Adipose tissue (tissue), 3 donors: ENCODE results near the gene FAXDC2. TPM values are rescaled to one million over a fixed set of nuclear protein-coding genes. Genes with fewer than 3 reads are reported as not detected.
"Not testable (repeated sequence)": the region's sequence is repeated elsewhere in the genome, so short reads cannot be mapped to it uniquely, and the experiment has no call there.

Source experiments
- H3K27ac ChIP-seq: one replicate; pipeline ENCODE4 v1.5.1; 2013; ENCODE audit warnings: low read depth, low read length
- WGBS, 3 donors: extraction: QIAGEN DNeasy Blood & Tissue Kit; methylation state at CpG; one replicate each; pipeline ENCODE4 v1.1.7; 2013; 5-methylcytosine and 5-hydroxymethylcytosine counted together
- polyA plus RNA-seq, 3 donors: library from polyadenylated mRNA; stranded (reverse); fragments of 200-250 nt; gene quantifications; one replicate each; pipeline ENCODE4 v1.2.3, GENCODE V29; 2013
- donor health status: healthy with polysubstance abuse.
- donor health status: Bipolar disorder and iron deficiency.
- donor health status: healthy.

The FAXDC2 gene
- polyA plus RNA-seq, 3 donors, result 5.5 to 22.7 (median 20.2) TPM

GRCh38 chr5:154837009-154837901 is 13.1 kb downstream of the FAXDC2 start:
- no peak overlapping the region for H3K27ac ChIP-seq
- WGBS, 3 donors, result 48 to 80% (median 73%) methylated on average over 6 of the region's 6 CpGs

DNA sequence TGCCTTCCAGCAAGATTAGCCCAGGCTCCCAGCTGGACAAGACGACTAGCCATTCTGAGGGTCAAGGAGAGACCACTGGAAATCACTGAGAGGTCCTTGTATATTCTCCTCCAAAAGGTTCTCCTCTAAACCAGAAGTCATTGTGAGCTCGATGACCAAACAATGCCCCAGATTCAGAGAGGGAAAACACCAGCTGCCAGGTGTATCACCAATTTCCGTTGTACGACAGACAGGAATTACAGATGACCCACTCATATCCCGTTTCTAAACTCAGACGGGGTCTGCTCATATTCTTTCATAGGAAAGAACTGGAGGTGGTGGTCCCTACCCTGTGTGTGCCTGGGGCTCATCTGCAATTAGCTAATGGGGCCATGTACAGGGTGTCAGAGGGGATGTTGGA is 14.2 kb downstream of the FAXDC2 start:
- WGBS, 3 donors, result 79 to 86% (median 83%) methylated on average over 6 of the region's 6 CpGs
- no peak overlapping the region for H3K27ac ChIP-seq

DNA sequence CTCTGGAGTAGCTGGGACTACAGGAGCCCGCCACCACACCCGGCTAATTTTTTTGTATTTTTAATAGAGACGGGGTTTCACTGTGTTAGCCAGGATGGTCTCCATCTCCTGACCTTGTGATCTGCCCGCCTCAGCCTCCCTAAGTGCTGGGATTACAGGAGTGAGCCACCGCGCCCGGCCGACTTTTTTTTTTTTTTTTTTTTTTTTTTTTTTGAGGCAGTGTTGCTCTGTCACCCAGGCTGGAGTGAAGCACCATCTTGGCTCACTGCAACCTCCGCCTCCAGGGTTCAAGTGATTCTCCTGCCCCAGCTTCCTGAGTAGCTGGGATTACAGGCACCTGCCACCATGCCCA is 14.7 kb downstream of the FAXDC2 start:
- H3K27ac ChIP-seq, result not testable (repeated sequence)
- 79 to 92% (median 85%) methylated on average over 5 to 9 of the region's 9 CpGs for WGBS, 3 donors

DNA sequence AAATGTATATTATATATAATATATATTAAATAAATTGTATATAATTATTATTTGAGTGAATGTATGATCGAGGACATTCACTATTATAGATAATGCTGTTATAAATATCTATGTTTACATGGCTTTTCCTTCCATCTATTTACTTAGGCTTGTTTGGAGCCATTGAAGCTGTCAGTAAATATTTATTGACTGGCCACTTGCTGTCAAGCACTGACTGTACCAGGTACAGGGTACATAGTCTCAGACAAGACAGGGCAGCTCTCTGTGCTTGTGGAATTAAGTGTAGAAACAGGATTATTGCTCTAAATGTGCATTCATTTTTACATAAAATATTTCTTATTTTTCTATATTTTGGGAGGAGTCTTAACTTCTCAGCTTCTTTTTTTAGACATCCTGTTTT is 16.4 kb downstream of the FAXDC2 start:
- no peak overlapping the region for H3K27ac ChIP-seq

DNA sequence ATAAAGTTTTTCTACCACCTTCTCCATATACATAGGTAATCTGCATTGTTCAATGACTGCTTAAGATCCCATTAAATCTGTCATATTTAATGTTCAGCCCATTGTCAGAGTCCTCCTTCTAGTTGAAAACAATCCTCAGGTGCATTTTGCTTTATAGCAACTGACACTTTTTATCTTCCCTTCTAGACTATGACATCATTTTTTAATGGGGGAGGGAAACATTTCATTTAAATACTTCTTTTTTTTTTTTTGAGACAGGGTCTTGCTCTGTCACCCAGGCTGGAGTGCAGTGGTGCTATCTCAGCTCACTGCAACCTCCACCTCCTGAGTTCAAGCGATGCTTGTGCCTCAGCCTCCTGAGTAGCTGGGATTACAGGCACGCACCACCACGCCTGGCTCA is 17.6 kb downstream of the FAXDC2 start:
- not testable (repeated sequence) for H3K27ac ChIP-seq
- WGBS, 3 donors, result 98 to 100% (median 99%) methylated on average over 3 of the region's 3 CpGs

More for the DNA sequence above, 16.4 kb downstream of the FAXDC2 start:
- WGBS, 3 donors, result 45 to 95% (median 90%) methylated on average over 1 of the region's 1 CpG

DNA sequence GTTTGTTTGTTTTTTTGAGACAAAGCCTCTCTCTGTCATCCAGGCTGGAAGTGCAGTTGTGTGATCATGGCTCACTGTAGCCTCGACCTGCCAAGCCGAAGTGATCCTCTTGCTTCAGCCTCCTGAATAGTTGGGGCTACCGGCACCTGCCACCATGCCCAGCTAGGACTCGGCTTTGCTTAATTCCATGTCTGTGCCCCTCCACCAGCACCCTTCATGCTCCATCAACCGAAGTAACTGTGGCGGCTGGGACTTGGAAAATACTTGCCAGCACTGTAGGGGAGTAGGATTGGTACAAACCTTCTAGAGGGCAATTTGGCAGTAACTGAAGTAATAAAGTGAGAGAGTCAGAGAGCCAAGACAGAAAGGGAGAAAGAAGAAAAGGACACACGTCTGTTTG is 19.0 kb downstream of the FAXDC2 start:
- no peak overlapping the region for H3K27ac ChIP-seq
- WGBS, 3 donors, result 86 to 91% (median 91%) methylated on average over 7 of the region's 7 CpGs

GRCh38 chr5:154830596-154830995 is 19.8 kb downstream of the FAXDC2 start:
- 82 to 89% (median 84%) methylated on average over 4 of the region's 4 CpGs for WGBS, 3 donors

DNA sequence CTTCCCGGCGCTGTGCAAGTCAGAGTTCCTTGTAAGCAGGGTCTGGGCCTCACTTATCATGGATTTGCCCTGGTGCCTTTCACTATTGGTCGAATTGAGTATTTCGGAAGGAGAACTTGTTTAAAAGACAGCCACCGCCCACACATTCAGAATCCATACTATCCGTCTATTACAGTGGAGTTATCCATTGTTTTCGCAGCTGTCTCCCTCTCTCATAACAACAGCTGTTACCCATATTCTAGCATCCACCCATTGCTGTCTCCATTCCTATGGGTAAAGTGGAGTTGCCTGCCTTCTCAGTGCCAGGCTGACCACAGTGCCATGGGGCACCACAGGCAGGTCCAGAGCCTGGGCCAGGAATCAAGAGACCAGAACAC is 20.2 kb downstream of the FAXDC2 start:
- H3K27ac ChIP-seq, result no peak overlapping the region
- WGBS, 3 donors, result 90 to 96% (median 93%) methylated on average over 7 of the region's 7 CpGs

More at GRCh38 chr5:154830596-154830995, 19.8 kb downstream of the FAXDC2 start:
- no peak overlapping the region for H3K27ac ChIP-seq

DNA sequence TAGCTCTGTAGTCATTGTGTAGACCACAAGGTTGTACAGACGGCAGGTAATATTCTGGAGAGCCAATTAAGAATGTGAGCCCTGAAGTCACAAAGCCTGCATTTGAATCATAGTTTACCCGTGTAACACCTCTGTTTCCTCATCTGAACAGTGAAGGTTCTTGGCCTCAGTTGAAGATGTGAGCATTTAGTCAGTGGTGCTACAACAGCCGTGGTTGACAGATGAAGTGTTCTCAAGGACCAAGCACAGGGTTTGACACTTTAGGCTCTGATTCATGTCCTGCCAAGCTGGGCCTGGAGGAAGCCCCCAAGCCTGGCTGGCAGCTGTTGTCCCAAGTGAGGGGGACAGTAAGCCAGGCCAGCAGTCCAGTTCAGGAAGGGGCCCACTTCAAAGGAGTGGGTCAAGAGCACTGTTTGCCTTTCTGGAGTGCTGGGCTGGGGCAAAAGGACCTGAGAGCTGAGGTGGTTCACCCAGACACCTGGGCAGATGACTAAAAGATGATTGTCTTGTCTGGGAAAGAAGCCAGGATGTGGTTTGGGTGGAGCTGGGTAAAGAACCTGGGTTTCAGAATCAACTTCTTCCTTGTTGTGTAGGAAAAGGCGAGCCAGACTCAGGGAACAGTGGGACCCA is 20.7 kb downstream of the FAXDC2 start:
- 82 to 89% (median 86%) methylated on average over 4 of the region's 4 CpGs for WGBS, 3 donors
- no peak overlapping the region for H3K27ac ChIP-seq

DNA sequence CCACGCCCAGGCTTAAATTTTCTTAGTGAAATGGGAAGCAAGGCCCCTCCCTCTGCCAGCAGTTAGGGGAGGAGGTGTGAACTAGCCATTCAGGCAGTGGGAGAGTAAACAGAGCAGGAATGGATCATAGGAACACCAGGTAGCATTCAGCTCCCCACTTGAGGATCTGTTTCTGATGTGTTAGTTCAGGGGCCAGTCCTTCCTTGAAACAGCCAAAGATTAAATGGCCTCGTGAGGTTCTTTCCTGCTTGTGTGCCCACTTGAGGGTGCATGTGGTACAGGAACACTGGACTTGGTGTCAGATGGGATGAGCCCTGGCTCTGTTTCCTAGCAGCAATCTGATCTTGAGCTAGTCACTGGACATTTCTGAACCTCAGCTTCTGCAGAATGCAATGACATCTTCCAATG is 21.2 kb downstream of the FAXDC2 start:
- 82 to 89% (median 87%) methylated on average over 2 of the region's 2 CpGs for WGBS, 3 donors
- H3K27ac ChIP-seq, result no peak overlapping the region

DNA sequence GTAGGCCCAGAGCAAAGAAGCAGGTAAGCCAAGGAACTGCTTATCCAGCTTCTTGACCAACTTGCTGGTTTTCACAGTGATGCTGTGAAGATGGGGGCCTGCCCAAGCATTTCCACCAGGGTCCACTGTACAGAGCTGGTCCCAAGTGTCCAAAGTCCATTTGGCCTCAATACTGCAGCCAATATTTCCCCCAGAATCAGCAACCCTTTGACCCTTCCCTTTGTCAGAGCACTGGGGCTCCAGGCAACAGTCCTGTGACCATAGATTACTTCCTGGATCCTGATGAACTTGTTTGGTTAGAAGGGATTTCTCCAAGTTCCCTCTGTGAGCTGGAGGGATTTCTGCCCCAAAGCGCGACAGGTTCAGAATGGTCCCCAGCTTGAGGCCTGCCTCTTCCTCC is 26.3 kb downstream of the FAXDC2 start:
- no peak overlapping the region for H3K27ac ChIP-seq
- 98 to 100% (median 100%) methylated on average over 2 of the region's 2 CpGs for WGBS, 3 donors

GRCh38 chr5:154823605-154824004 is 26.8 kb downstream of the FAXDC2 start:
- H3K27ac ChIP-seq, result no peak overlapping the region
- 73 to 92% (median 83%) methylated on average over 4 of the region's 4 CpGs for WGBS, 3 donors

DNA sequence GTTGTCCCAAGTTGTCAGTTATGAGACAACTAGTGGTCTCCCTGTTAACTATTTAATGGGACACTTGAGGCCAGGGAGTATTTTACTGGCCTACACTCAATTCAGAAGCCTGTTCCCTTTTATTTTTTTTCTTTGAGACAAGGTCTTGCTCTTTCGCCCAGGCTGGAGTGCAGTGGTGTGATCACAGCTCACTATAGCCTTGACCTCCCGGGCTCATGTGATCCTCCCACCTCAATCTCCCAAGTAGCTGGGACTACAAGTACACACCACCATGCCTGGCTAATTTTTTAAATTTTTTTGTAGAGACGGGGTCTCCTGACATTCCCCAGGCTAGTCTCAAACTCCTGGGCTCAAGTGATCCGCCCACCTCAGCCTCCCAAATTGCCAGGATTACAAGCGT is 27.5 kb downstream of the FAXDC2 start:
- H3K27ac ChIP-seq, result not testable (repeated sequence)
- 86 to 90% (median 90%) methylated on average over 5 of the region's 5 CpGs for WGBS, 3 donors

GRCh38 chr5:154820383-154820782 is 30.0 kb downstream of the FAXDC2 start:
- no peak overlapping the region for H3K27ac ChIP-seq
- 91 to 98% (median 94%) methylated on average over 5 of the region's 5 CpGs for WGBS, 3 donors

GRCh38 chr5:154819546-154819945 is 30.9 kb downstream of the FAXDC2 start:
- 78 to 87% (median 82%) methylated on average over 6 to 7 of the region's 7 CpGs for WGBS, 3 donors
- no peak overlapping the region for H3K27ac ChIP-seq

- WGBS, 3 donors, result 76 to 87% (median 78%) methylated on average over 2 of the region's 2 CpGs
- no peak overlapping the region for H3K27ac ChIP-seq
Measured at GRCh38 chr5:154818471-154819116, 31.8 kb downstream of the FAXDC2 start.

DNA sequence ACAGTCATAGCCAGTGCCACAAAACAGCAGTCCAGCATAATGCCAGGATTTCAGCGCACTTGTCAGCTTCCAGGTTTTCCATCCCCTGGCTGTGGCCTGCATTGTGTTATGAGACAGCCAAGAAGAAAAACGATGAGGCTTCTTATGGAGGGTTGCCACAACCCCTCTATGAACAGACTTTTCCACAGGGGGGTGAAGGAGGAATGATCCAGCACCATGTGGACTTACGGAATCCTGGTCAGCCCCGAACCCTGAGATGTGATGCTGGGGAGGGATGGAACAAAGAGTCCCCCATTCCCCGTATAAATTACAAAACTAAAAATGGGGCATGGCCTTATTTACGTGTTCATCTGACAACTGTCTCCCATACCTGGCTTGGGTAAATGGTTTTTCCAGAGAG is 32.6 kb downstream of the FAXDC2 start:
- no peak overlapping the region for H3K27ac ChIP-seq
- WGBS, 3 donors, result 81 to 84% (median 84%) methylated on average over 6 of the region's 6 CpGs

DNA sequence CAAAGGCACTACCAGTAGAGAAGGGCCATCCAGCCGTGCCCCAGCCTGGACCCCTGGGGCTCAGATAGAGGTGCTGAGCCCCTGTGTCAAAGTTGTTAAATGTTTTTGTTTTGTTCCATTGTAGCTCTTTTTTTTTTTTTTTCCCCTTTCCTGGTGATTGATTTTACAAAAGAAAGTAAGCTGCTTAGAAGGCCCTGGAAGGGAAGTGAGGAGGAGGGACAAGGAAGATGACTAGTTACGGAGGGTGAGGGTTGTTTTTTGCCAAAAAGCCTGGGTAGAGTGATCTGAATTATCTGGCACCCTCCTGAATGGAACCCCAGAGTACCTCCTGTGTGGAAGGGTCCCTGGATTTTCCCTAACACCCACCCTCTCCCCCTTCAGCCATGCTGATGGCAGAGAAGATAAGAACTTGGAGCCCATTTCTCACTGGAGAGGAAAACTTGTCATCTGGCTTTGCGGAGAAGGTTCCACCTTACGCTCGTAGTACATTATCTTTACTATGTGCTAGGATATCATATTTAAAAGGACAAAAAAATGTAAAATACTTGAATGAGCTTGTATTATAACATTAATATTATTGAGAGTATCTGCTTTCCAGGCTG is 33.4 kb downstream of the FAXDC2 start:
- WGBS, 3 donors, result 78 to 86% (median 86%) methylated on average over 5 of the region's 5 CpGs

DNA sequence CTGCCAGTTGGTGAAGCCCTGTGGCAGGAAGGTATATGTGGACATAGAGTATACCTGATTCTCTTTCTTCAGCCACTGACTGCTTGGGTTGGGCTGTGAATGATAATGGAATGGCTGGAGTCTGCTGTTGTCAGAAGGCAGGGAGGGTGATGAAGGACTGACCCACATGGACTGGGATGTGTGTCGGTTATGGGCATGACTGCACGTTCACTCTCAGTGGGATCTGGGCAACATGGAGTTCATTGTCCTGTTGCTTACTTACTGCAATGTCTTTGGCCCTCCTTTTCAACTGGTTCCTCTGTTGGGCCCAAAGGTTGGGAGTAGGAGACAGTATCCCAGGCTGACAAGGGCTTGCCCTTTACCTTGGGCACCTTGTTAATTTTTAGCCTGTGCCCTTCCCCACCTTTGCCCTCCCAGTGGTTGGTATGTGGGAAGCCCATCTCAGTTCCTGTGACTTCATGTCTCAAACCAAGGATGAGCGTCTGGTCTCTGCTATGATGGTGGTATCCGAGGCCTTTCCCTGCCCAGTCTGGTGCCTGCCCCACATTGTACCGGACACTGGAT is 34.6 kb downstream of the FAXDC2 start:
- 85 to 87% (median 85%) methylated on average over 5 of the region's 5 CpGs for WGBS, 3 donors
- H3K27ac ChIP-seq, result no peak overlapping the region

More for the DNA sequence above, 33.4 kb downstream of the FAXDC2 start:
- H3K27ac ChIP-seq, result no peak overlapping the region
